Measurements from ENCODE around the gene MYOG.

The MYOG gene

DNA sequence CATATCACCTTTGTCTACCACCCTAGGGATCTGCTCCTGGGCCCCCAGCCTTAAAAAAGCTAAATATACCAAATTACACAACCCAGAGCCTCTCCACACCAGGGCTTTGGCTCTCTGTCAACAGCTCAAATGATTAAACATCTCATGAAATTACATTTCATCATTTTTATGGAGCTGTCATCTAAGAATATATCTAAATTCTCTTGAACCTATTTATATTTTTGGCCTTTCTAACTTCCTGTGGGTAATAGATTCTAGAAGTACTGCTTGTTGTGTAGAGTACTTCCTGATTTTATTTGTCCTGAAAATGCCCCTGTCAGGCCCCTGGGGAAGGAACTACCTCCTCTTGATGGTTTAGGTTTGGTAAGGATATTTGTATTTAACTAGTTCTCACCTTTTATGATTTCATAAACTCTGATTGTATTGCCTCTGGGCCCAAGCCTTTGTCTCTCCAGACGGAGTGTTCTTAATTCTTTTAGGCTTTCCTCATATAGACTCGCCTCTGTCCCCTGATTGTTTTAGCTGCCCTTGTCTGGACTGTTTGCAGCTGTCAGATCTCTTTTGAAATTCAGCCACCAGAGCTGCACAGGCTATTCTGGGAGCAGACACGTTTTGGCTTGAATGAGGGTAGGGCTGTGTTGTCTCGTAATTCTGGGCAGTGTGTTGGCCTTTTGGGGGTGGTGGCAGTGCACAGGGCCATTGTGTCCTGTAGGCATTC lies 16.6 kb downstream of the MYOG start:
- DNase-seq, result no peak

DNA sequence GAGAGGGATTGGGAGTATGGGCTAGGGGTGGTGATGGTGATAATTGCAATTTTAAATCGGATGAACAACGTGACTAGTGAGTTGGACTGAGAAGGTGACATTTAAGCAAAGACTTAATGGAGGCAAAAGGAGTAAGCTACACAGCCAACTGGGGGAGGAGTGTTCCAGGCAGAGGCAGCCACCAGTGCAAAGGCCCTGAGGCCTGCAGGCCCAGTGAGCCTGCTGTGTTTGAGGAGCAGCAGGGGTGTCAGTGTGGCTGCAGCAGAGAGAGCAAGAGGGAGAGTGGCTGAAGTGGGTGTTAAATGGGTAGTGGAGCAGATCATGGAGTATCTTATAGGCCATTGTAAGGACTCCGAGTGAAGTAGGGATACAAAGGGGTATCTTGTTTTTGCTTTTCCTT lies 18.8 kb downstream of the MYOG start:
- no peak for DNase-seq

DNA sequence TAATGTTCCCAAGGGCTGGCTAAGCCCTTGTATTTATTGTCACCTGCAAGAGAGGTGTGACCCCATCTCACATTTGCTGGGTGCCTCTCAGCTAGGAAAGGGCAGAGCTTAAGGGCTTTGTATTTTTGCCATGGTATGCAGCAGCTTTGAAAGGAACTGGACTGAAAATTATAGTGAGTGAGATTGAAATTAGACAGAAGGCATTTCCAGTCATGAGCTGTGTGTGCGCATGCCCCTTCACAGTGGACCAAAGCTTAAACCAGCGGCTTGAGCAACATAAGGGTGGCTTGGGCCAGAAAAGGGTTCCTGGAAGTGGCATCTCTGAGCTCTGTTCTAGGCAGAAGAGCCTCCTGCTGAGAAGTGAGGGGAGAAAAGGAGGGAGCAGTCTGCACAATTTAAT lies 19.8 kb downstream of the MYOG start:
- no peak for DNase-seq

DNA sequence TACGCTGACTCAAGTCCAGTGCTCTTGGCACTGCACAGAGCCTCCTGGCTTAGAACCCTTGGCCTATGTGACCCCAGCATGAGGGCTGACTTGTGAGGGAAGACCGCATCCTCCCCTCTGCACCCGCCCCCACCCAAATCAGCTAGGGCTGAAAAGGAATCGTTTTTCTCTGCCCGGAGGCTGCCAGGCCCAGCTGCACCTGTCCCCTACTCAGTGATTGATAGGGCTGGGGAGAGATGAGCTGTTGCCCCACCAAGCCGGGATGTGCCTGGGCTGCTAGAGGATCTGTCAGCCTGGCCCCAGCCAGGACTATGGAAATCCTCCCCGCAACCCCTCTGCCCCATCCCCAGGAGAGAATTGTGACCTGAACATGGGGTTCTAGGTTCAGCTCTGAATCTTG lies 20.6 kb downstream of the MYOG start:
- DNase-seq, result no peak

DNA sequence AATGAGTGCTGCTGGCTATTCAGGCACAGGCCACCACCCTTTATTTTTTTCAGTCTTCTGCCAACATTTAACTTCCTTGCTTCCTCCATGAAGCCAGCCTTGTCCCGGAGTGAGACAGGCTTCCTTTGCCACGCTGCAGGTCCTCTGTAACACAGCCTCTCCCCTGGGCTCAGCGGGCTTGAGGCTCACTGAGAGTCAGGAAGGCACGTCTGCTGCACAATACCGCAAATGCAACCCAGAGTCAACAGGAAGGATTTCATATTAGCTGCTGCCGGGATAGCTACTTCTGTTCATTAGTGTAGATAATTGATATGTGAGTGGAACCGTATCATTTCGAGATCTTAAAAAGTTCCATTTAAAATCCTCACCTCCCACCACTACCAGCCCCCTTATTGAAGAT lies 22.5 kb downstream of the MYOG start:
- DNase-seq, result no peak

DNA sequence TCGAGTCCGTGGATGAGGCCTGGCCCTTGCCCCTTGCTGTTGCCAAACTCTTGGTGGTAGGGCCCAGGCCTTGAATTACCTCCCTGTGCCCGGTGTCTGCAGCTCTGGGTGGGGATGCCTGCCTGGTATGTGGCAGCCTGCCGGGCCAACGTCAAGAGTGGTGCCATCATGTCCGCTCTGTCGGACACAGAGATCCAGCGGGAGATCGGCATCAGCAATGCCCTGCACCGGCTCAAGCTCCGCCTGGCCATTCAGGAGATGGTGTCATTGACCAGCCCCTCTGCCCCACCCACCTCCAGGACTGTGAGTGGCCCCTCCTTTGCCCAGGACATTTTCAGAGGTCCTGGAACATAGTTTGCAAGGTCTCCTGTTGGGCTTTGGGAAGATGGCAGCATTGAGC lies 25.7 kb downstream of the MYOG start:
- no peak for DNase-seq

DNA sequence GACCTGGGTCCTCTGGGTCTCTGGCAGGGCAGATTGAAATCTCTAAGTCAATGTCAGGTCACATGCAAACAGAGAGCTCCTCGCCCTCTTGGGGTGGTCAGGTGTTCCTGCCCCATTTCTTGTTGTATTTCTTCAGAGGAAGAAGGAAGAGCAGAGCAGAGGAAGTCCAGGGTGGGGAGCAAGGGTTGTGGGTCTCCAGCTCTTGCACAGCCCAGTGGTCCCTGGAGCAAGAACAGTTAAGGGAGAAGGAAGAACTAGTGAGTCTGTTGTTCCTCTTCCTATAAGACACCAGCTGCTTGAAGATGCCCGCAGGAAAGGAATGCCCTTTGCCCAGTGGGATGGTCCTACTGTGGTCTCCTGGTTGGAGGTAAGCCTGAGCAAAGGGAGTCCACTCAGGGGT lies 26.3 kb downstream of the MYOG start:
- DNase-seq, result no peak

DNA sequence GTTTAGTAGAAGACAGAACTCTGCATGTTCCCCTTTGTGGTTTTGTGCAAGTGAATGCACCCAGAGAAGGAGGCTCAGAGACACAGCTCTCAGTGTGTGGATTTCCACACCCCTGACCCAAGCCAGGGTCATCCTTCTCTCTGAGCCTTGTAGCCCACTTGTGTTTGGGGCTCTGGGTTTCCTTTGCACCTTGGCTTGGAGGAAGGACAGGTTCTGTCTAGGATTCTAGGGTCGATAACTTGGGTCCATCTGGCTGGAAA lies 27.2 kb downstream of the MYOG start:
- DNase-seq, result no peak

DNA sequence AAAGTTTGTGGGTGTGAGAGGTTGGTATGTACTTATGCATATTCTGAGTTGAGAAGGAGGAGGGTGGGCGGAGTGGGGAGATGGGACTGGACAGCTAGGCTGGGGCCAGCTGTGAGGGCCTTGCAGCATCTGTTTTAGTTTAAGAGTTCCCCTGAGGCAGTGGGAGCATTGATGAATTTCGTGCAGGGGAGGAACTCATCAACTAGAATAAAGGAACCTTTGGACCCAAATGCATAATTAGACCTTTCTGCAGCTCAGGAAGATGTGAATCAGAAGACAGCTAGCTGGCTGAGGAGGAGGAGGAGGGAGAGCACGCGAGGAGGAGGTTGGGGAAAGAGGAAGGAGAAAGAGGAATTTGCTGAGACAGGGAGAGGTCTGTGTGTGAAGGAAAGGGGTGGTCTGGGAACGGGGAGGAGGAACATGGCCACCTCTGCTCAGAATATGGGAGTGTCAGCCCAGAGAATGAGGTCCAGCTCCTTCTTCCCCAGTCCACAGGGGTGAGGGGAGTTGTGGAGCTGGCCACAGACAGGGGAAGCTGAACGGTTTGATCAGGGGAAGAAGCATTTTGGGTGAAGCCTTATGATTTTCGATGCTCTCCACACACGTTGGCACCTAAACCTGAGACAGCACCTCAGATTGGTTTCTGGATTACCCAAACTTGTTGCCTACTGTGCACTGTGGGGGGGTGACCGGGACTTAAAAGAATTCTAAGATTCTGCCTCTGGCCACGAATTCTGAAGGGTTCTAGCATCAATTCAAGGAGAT lies 27.7 kb downstream of the MYOG start:
- no peak for DNase-seq

DNA sequence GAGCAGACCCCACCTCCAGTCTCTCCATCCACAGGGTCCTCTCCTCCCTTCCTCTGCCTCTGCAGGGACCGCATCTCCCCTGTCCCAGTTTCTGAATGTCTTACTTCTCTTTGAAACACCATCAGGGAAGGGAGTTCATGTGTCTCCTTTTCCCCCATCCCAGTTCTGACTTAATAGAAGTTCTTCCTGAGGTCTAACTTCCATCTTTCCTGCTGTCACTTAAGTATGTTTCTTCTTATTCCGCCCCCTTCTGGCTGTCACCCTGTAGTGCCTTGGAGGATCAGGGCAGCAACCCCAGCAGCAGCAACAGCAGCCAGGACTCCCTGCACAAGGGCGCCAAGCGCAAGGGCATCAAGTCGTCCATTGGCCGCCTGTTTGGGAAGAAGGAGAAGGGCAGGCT lies 29.3 kb downstream of the MYOG start:
- DNase-seq, result no peak

DNA sequence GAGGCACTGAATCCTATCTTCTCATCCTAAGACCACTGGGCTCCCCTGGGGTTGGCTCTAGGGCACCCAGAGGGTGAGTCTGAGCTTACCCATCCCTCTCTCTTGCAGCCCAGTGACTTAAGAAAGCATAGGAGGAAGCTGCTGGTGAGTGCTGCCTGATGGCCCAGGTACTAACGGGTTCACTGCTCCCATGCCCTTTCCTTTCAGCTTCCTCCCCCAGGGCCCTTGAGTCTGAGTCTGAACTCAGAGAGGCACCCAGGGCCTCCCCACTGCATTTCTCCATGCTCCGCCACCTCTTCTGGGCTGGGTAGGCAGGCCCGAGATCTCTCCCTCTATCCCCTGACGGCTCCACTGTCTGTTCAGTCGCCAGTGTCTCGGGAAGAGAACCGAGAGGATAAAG lies 29.8 kb downstream of the MYOG start:
- no peak for DNase-seq

DNA sequence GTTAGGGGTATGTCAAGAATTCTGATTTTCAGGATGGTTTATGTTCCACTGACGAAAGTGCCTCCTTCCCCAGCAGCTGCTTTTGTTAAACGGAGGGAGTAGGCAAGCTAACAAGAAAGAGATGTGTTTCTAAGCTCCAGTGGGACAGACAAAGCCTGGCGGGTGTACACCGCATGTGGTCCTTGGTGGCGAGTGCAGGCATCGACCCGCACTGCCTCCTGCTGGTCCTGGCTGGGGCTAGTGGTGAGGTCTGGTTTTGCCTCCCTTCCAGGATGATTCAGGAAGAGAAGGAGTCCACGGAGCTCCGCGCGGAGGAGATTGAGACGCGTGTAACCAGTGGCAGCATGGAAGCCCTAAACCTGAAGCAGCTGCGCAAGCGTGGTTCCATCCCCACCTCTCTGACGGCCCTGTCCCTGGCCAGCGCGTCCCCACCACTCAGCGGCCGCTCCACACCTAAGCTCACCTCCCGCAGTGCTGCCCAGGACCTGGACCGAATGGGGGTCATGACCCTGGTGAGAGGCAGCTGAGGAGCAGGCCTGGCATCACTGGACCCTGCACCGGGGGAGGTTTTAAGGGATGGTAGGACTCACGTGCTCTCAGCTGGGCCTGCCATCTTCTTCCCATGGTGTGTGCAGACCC lies 30.5 kb downstream of the MYOG start:
- no peak for DNase-seq

DNA sequence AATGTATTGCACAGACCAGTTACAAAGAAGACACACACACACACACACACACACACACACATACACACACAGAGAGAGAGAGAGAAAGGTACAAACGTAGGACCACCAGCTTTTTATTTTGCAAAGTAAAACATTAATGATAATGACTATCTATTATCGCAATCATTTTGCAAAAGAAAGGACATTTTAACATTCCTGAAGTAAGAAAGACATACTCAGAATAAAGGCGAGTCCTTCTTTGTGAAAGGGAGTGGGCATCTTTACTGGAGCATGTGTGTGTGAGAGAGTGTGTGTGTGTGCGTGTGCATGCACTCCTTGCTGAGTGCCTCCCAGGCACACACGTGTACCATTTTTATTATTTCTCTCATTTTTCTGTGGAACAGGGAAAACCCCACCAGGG lies 31.2 kb downstream of the MYOG start:
- DNase-seq, result no peak

DNA sequence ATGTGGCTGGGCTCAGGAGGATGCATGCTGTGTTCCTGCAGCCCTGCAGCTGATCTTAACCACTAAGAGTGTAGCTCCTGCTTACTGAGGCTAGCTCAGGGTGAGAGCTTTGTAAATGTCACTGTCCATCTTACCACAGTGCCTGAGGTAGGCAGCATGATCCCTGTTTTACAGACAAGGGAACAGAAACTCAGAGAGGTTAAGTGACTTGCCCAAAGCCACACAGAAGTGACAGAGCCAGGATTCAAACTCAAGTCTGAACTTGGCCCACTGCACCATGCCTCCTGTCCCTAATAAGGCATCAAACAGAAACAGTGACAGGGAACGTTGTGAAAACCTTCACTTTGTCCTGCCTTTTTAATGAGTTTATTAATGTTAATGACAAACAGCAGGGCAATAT lies 31.6 kb downstream of the MYOG start:
- no peak for DNase-seq

DNA sequence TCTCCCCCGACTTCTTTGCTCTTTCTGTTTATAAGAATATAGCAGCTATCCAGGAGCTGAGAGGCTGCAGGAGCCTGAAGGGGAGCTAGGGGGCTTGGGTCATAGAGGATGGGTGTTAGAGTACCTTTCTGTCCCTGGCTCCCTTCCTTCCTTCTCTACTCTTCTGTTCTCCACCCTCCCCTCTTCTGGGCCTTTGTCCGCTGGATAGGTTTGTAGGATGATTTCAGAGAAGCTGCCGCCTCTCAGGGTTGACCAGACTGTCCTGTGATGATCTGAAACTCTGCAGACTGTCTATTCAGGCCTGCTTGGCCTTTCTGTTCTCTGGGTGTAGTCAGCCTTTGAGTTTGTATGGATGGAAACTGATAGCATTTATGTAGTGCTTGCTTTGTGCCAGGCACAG lies 33.2 kb downstream of the MYOG start:
- DNase-seq, result no peak

DNA sequence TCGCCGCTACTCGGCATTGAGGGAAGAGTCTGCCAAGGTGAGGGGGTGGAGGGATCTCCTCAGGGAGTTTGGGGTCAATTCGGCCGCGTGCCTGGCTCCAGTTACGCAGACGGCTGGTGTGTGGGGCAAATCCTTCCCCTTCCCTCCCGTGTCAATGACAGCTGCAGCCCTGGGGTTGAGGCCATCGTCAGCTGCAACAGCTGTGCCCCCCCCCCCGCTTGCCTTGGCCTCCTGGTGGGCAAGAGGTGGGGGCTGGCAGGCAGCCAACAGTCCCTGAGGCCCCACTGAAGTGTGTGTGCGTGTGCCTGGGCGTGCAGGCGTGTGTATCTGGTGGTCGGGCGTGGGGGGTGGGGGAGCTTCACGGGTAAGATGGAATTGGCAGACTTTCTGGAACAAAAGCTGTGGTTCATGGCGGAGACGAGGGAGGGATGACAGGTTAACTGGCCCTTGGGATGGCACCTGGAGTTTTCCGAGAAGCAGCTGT lies 33.9 kb downstream of the MYOG start:
- no peak for DNase-seq

DNA sequence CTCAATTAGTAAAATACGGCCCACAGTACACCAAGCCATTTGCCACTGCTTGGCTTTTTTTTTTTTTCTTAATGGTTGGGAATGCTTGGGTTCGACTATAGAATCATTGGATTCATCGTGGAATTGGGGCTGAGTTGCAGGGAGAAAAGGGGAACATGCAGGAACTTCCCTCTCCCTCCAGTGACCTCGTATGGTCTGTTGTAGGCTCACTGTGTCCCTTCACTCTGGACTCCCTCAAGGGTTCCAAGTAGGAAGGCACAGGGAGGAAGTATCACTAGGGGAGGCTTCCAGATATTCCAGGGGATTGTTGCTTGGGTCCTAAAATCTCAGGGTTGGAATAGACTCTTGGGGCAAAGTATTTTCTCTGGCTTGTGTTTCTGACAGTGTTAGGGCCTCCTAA lies 35.0 kb downstream of the MYOG start:
- DNase-seq, result no peak

DNA sequence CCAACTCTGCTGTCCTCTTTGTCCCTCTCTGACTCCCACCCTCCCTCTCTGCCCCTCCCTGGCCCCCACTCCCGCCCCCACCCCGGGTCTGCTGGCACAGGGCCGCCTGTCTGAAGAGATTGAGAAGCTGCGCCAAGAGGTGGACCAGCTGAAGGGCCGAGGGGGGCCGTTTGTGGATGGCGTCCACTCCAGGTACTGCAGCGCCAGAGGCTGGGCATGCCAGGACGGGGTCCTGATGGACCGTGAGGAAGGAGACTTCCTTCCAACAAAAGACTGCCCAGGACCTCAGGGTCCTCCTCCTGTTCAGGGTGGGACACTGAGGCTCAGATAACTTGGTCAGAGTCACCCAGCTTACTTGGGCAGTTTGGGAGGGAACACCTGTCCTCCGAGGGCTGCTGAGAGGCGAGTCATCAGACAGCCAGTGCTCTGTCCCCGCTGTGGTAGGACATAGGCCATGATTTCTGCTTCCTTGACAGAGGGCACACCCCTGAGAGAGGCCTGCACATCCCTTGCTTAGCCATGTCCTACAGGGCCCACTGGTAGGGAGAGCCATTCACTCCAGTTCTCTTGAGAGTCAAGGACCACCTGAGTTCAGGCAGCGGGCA lies 36.1 kb downstream of the MYOG start:
- DNase-seq, result no peak

DNA sequence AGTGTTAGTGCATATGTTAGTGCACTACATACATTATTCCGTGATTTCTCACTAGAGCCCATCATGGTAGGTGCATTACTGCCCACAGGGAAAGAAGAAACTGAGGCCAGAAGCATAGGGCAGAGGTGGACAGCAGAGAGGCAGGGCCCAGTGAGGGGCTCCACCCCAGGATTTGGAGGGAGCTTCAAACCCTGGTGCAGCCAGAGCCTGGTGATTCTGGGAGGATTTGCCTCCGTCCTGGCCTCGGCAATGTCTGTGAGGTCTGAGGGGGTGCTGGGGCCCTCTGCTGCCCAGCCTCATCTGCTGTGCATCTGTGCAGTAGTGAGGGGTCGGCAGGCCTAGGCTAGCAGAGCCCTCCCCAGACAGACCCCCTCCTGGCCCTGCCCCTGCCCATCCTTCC lies 36.7 kb downstream of the MYOG start:
- DNase-seq, result no peak

DNA sequence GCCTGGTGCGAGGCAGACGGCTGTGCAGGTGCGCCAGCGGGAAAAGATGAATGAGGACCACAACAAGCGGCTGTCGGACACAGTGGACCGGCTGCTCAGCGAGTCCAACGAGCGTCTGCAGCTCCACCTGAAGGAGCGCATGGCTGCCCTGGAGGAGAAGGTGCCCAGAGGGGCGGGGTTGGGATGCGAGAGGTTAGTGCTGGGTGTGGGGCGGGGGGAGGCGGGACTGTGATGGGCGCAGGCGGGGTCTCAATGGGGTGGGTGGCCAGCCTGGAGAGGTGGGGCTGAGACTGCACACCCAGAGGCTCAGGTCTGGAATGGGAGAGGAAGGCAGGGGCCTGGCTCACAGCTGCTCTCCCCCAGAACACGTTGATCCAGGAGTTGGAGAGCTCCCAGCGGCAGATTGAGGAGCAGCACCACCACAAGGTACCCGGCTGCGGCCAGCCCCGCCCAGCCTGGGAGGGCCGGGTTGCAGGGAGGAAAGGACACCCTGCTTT lies 37.2 kb downstream of the MYOG start:
- no peak for DNase-seq

DNA sequence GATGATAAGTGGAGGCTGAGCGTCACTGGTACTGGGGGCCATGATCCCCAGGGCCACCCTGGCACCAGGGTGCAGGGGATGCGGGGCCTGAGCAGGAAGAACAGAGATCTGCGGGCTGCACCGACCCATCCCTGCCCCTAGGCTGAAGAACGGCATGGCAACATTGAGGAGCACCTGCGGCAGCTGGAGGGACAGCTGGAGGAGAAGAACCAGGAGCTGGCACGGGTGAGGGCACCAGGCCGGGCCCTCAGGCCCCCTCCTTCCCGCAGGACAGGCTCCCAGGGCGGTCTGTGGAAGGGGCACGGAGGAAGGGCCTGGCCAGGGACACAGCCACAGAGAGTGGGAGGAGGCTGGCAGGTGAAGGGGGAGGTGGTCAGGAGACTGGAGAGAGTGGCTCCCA lies 37.7 kb downstream of the MYOG start:
- no peak for DNase-seq

DNA sequence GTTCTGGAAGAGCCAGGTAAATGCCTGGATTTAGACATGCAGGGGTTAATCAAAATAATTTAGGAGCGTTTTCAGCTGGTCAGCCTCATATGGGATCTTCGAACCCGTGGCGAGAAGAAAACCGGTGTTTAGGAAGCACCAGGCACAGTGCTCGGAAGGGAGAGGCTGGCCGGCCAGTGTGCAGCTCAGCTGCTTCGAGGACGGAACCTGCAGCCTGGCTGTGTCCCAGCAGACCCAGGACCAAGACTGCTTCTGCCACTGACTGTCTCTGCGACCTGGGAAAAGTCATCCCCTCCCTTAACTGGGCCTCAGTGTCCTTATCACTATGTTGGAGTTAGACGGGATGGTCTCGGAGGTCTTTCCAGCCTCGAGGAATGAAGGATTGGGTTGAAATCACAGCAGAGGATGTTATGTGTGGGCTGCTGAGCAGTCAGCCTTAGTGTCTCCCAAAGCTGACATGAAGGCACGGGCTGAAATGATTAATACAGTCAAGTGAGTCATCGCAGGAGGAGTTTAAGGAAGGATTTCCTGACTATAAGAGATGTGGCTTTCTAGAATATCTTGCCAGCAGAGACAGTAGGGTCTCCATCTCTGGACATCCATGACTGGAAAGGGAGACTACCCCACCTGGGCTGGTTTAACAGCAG lies 38.7 kb downstream of the MYOG start:
- no peak for DNase-seq

DNA sequence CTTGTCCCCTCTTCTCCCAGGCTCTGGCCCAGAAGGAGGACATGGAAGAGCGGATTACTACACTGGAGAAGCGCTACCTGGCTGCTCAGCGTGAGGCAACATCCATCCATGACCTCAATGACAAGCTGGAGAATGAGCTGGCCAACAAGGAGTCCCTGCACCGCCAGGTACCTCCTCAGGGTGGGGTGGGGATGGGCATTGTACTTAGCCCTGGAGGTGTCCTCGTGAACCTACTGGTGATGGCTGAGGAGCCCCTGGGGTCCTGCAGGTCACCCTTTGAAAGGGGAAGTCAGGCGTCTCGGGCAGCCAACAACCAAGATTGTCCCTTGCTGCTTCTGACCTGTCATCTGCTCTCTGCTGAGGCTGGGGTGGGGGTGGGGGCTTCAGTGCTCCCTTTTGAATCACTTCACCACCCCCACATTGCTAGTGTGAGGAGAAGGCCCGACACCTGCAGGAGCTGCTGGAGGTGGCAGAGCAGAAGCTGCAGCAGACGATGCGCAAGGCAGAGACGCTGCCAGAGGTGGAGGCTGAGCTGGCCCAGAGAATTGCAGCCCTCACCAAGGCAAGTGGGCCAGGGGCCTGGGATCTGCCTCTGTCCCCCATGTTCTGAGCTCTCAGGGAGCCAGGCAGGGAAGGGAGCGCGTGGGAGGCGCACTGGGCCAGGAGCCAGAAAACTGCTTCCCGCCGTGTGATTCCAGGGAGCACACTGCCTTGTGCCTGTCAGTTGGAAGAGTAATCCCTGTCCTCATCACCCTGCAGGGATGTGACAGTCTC lies 39.8 kb downstream of the MYOG start:
- DNase-seq, result no peak
